Activated naive CD4-positive, alpha-beta T cell treated with anti-CD3 and anti-CD28 coated beads for 36 hours (primary cell): Measurements from ENCODE around the gene INTS11. TPM values are rescaled to one million over a fixed set of nuclear protein-coding genes. Genes with fewer than 3 reads are reported as not detected.

Experiments
- microRNA-seq: library from miRNA; unstranded; fragments of <30 nt; microRNA quantifications from one replicate; pipeline ENCODE4 v1.2.0, GENCODE V29; 2022; ENCODE audit warnings: borderline microRNAs expressed, borderline replicate concordance
- total RNA-seq, 2 experiments: library from RNA; stranded (reverse); gene quantifications; one replicate each; pipeline ENCODE4 v1.2.3, GENCODE V29; 2021

Gene INTS11
- total RNA-seq, 2 experiments from 2014 or later: 117 to 118 TPM

Small RNA genes within 50 kb of the gene (microRNA-seq; reads per million reads assigned to microRNA genes)
- 1.6 reads per million for gene MIR6726
- not detected for gene MIR6727
- gene MIR6808: not detected

Other genes starting within 250 kb of the INTS11 start
- 10 to 100 TPM; 14.9 to 18.6 TPM for gene C1orf159, start 208.6 kb downstream of the INTS11 start, total RNA-seq
- not detected for gene TTLL10, start 150.8 kb downstream of the INTS11 start, total RNA-seq
- 10 to 100 TPM; 30.7 to 31.0 TPM for gene TNFRSF18, start 118.1 kb downstream of the INTS11 start, total RNA-seq
- gene TNFRSF4, start 110.5 kb downstream of the INTS11 start, total RNA-seq: 100 to 1,000 TPM; 107 to 110 TPM
- 10 to 100 TPM; 74.7 to 79.5 TPM for gene SDF4, start 92.7 kb downstream of the INTS11 start, total RNA-seq
- gene B3GALT6, start 92.4 kb downstream of the INTS11 start, total RNA-seq: 1 to 10 TPM; 8.7 to 9.9 TPM
- gene C1QTNF12, start 77.9 kb downstream of the INTS11 start, total RNA-seq: 1 to 10 TPM; 6.0 to 7.8 TPM
- 10 to 100 TPM; 48.5 to 49.7 TPM for gene UBE2J2, start 50.8 kb downstream of the INTS11 start, total RNA-seq
- gene SCNN1D, start 44.2 kb downstream of the INTS11 start, total RNA-seq: 1 to 10 TPM; 5.6 to 7.6 TPM
- 10 to 100 TPM; 24.1 to 25.3 TPM for gene ACAP3, start 16.7 kb downstream of the INTS11 start, total RNA-seq
- 10 to 100 TPM; 17.0 to 17.6 TPM for gene PUSL1, start 16.1 kb downstream of the INTS11 start, total RNA-seq
- gene CPTP, start 142 bp upstream of the INTS11 start, total RNA-seq: 1 to 10 TPM; 5.6 to 5.7 TPM
- gene TAS1R3, start 6.6 kb upstream of the INTS11 start, total RNA-seq: under 1 TPM; 0.10 to 0.14 TPM
- gene DVL1, start 24.8 kb upstream of the INTS11 start, total RNA-seq: 10 to 100 TPM; 33.4 to 35.0 TPM
- under 1 TPM; 0.54 to 0.57 TPM for gene MXRA8, start 33.9 kb upstream of the INTS11 start, total RNA-seq
- 100 to 1,000 TPM; 108 TPM for gene AURKAIP1, start 50.5 kb upstream of the INTS11 start, total RNA-seq
- gene CCNL2, start 74.7 kb upstream of the INTS11 start, total RNA-seq: 100 to 1,000 TPM in 1 of 2 experiments, 10 to 100 TPM in 1; 97.7 to 108 TPM
- 100 to 1,000 TPM; 103 to 107 TPM for gene MRPL20, start 82.6 kb upstream of the INTS11 start, total RNA-seq
- gene ANKRD65, start 96.6 kb upstream of the INTS11 start, total RNA-seq: not detected
- under 1 TPM; 0.72 to 0.74 TPM for gene VWA1, start 111.0 kb upstream of the INTS11 start, total RNA-seq
- under 1 TPM; 0.42 to 0.57 TPM for gene ATAD3C, start 125.0 kb upstream of the INTS11 start, total RNA-seq
- gene ATAD3B, start 147.1 kb upstream of the INTS11 start, total RNA-seq: 10 to 100 TPM; 32.7 to 38.7 TPM
- gene ATAD3A, start 187.5 kb upstream of the INTS11 start, total RNA-seq: 10 to 100 TPM; 39.4 to 41.0 TPM
- gene TMEM240, start 216.0 kb upstream of the INTS11 start, total RNA-seq: not detected